SK-N-SH (cell line): ENCODE data around the gene WDR75. TPM values are rescaled to one million over a fixed set of nuclear protein-coding genes. Genes with fewer than 3 reads are reported as not detected.

ENCODE experiments used
- CTCF ChIA-PET: fragments of 300-600, 350-600 bp; formaldehyde crosslinking; extraction: SDS; loops from one replicate; lab custom pipeline; 2021; lab: Yijun Ruan, JAX
- POLR2A ChIA-PET: fragments of 350-600 bp; sonication (Branson Sonifier 250); formaldehyde crosslinking; extraction: SDS; loops from one replicate; lab custom pipeline; 2020; ENCODE audit warnings: antibody characterized with exemption, inconsistent platforms; lab: Yijun Ruan, JAX
- DNase-seq: peaks from one replicate; pipeline ENCODE4 v3.0.0; 2012
- H2AFZ ChIP-seq: fragments of 200-600 bp; sonication (generic); 2 replicates; pipeline ENCODE4 v1.8.1; 2016; ENCODE audit warnings: antibody characterized with exemption, mild to moderate bottlenecking, low read depth
- H3F3A ChIP-seq: fragments of 200-600 bp; sonication (generic); replicated peaks from 2 replicates; pipeline ENCODE3; 2016; ENCODE audit warnings: antibody characterized with exemption, mild to moderate bottlenecking; ENCODE audit not compliant: insufficient read depth
- H3K27ac ChIP-seq, 2 experiments: fragments of 200-500 bp in 1 of 2; fragments of 200-600 bp in 1 of 2; sonication (Bioruptor generic) in 1 of 2; sonication (generic), shearing (Covaris generic) in 1 of 2; 2 replicates each; pipeline versions ENCODE4 v1.5.1 to v1.6.1; 2014 to 2016; ENCODE audit warnings: low read depth in 2 of 2, inconsistent platforms in 1 of 2, low read length in 1 of 2, mild to moderate bottlenecking in 1 of 2, mixed read lengths in 1 of 2
- H3K27me3 ChIP-seq: fragments of 200-600 bp; sonication (generic), shearing (Covaris generic); 2 replicates; pipeline ENCODE4 v1.6.1; 2016; ENCODE audit warnings: mixed run types; ENCODE audit not compliant: insufficient read depth
- H3K36me3 ChIP-seq, 2 experiments: fragments of 200-500 bp in 1 of 2; fragments of 200-600 bp in 1 of 2; sonication (Bioruptor generic) in 1 of 2; sonication (generic) in 1 of 2; replicated peaks in 1 of 2; 2 replicates each; pipeline versions ENCODE3 to v1.5.1; 2014 to 2016; ENCODE audit warnings: low read length in 1 of 2, mild to moderate bottlenecking in 1 of 2; ENCODE audit not compliant: insufficient read depth in 2 of 2, control insufficient read depth in 1 of 2
- H3K4me1 ChIP-seq, 2 experiments: fragments of 200-500 bp in 1 of 2; fragments of 200-600 bp in 1 of 2; sonication (Bioruptor generic) in 1 of 2; sonication (generic), shearing (Covaris generic) in 1 of 2; 2 replicates each; pipeline versions ENCODE4 v1.5.1 to v1.6.1; 2014 to 2016; ENCODE audit warnings: low read depth in 1 of 2, low read length in 1 of 2, mixed run types in 1 of 2; ENCODE audit not compliant: insufficient read depth in 2 of 2, control insufficient read depth in 1 of 2
- H3K4me2 ChIP-seq: fragments of 200-600 bp; sonication (generic), shearing (Covaris generic); 2 replicates; pipeline ENCODE4 v1.6.1; 2017; ENCODE audit warnings: mixed run types
- H3K4me3 ChIP-seq, 2 experiments: fragments of 200-500 bp in 1 of 2; fragments of 200-600 bp in 1 of 2; sonication (Bioruptor generic) in 1 of 2; sonication (generic), shearing (Covaris generic) in 1 of 2; 2 replicates each; pipeline versions ENCODE4 v1.5.1 to v1.8.1; 2014 to 2016; ENCODE audit warnings: low read depth in 2 of 2, inconsistent platforms in 1 of 2, low read length in 1 of 2, mild to moderate bottlenecking in 1 of 2, mixed read lengths in 1 of 2, moderate library complexity in 1 of 2
- H3K79me2 ChIP-seq: fragments of 200-600 bp; sonication (generic); 2 replicates; pipeline ENCODE4 v1.8.1; 2017; ENCODE audit warnings: mild to moderate bottlenecking; ENCODE audit not compliant: insufficient read depth
- H3K9ac ChIP-seq: fragments of 200-600 bp; sonication (generic); 2 replicates; pipeline ENCODE4 v1.6.1; 2017; ENCODE audit warnings: mixed run types
- H3K9me2 ChIP-seq: fragments of 200-600 bp; sonication (generic); 2 replicates; pipeline ENCODE4 v1.6.1; 2017; ENCODE audit warnings: mixed run types
- H3K9me3 ChIP-seq: fragments of 200-600 bp; sonication (generic); 2 replicates; pipeline ENCODE4 v1.6.1; 2017; ENCODE audit warnings: mixed run types, mild to moderate bottlenecking, moderate library complexity
- H4K20me1 ChIP-seq: fragments of 200-600 bp; sonication (generic); 2 replicates; pipeline ENCODE4 v1.6.1; 2017; ENCODE audit warnings: mild to moderate bottlenecking, mixed run types; ENCODE audit not compliant: insufficient read depth
- CHD2 ChIP-seq: fragments of 150-350 bp; IDR thresholded peaks from 2 replicates; pipeline ENCODE4 v1.6.1; 2018; ENCODE audit warnings: low read length; ENCODE audit not compliant: partially characterized antibody
- ELF1 ChIP-seq: IDR thresholded peaks from 2 replicates; pipeline ENCODE4 v1.4.0; 2012
- EZH2phosphoT487 ChIP-seq: fragments of 200-600 bp; sonication (generic); IDR thresholded peaks from 2 replicates; pipeline ENCODE4 v1.6.1; 2017; ENCODE audit warnings: low read depth, mixed run types, mild to moderate bottlenecking, antibody characterized with exemption, moderate library complexity, borderline replicate concordance
- FOXM1 ChIP-seq: IDR thresholded peaks from 2 replicates; pipeline ENCODE4 v1.4.0; 2012; ENCODE audit warnings: low read depth, mild to moderate bottlenecking
- GABPA ChIP-seq: IDR thresholded peaks from 2 replicates; pipeline ENCODE4 v1.4.0; 2012; ENCODE audit warnings: low read depth, mild to moderate bottlenecking
- GATA2 ChIP-seq: sonication (generic); formaldehyde crosslinking; IDR thresholded peaks from 2 replicates; pipeline ENCODE4 v1.5.0; 2020; ENCODE audit warnings: mild to moderate bottlenecking, missing genetic modification reagents
- JUND ChIP-seq: IDR thresholded peaks from 2 replicates; pipeline ENCODE4 v1.4.0; 2012
- POLR2AphosphoS5 ChIP-seq: IDR thresholded peaks from 2 replicates; pipeline ENCODE4 v1.6.1; 2012; ENCODE audit warnings: low read depth, low read length
- TCF12 ChIP-seq: IDR thresholded peaks from 2 replicates; pipeline ENCODE4 v1.4.0; 2012
- TEAD4 ChIP-seq: IDR thresholded peaks from 2 replicates; pipeline ENCODE4 v1.4.0; 2012; ENCODE audit warnings: mild to moderate bottlenecking, borderline replicate concordance; ENCODE audit not compliant: insufficient read depth
- WGBS: methylation state at CpG from one replicate; pipeline ENCODE4 v1.1.6; 2017; ENCODE audit warnings: low lambda C conversion rate; 5-methylcytosine and 5-hydroxymethylcytosine counted together
- polyA plus RNA-seq, 3 experiments: library from polyadenylated mRNA; depleted of rRNA; stranded (reverse); fragments of >200 nt; gene quantifications; 2 replicates each; pipeline ENCODE4 v1.2.3, GENCODE V29; 2012
- TF ChIP-seq, protein P1 (sequence below): IDR thresholded peaks from 2 replicates; pipeline ENCODE4; 2012

WDR75 gene
- polyA plus RNA-seq, 1 of the 3 experiments (the other 2 are of a cell fraction), result 25.6 TPM

DNA sequence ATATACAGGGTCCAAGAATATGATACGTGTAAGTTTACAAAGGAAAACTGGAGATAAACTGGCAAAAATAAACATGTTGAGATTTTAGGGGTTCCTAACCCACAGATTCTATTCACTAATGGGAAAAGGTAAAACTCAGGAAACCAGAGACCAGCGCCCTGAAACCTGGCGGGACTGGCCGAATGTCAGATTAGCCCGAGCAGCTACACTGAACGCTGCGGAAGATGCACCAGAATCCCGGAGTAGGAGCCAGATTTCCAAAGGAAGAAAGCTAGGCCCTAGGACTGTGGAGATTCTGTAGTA lies 679 bp upstream of the WDR75 start:
- H3K4me2 ChIP-seq, result peak overlapping the region; percentile 79
- no peaks in the 10 kb centered on the region for H3K27me3 ChIP-seq
- peak overlapping the region; percentile 95 for H3K9ac ChIP-seq
- peak overlapping the region; percentile 83 for H2AFZ ChIP-seq
- WGBS, result 0% methylated on average over 8 of the region's 8 CpGs
- peaks cover 7 to 12% of the 10 kb centered on the region in 2 experiments; a peak in 3 of 4 replicates for H3K4me1 ChIP-seq
- no peaks in the 10 kb centered on the region for H3F3A ChIP-seq
- H3K27ac ChIP-seq, result peak overlapping the region; percentile 87 to 96
- peaks cover 6 to 16% of the 10 kb centered on the region in 2 experiments for H3K36me3 ChIP-seq
- no peaks in the 10 kb centered on the region; the same call in 1 of the 2 replicates for H4K20me1 ChIP-seq
- TF ChIP-seq, protein P1, sequence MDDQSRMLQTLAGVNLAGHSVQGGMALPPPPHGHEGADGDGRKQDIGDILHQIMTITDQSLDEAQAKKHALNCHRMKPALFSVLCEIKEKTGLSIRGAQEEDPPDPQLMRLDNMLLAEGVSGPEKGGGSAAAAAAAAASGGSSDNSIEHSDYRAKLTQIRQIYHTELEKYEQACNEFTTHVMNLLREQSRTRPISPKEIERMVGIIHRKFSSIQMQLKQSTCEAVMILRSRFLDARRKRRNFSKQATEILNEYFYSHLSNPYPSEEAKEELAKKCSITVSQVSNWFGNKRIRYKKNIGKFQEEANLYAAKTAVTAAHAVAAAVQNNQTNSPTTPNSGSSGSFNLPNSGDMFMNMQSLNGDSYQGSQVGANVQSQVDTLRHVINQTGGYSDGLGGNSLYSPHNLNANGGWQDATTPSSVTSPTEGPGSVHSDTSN, result no peak
- TF ChIP-seq GABPA (no peak; the same call in 1 of the 2 replicates), FOXM1 (no peak), TEAD4 (no peak), GATA2 (CRISPR knock-in tag) (no peak)
- H3K9me2 ChIP-seq, result no peaks in the 10 kb centered on the region
- peak overlapping the region; percentile 78 to 87 for H3K4me3 ChIP-seq
- DNase-seq, result no peak
- no peaks in the 10 kb centered on the region for H3K9me3 ChIP-seq
- POLR2A ChIA-PET, result interaction anchor here (1.2 to 2.2 kb wide), 2 partner anchors 140 to 322 kb away, joined by 4 to 9 read pairs; partner anchors contain the start of genes OSGEPL1 and SLC40A1
- CTCF ChIA-PET, result interaction anchor here (1.0 kb wide), 1 partner anchor 10 kb away, joined by 5 read pairs; no protein-coding TSS in a partner anchor
- H3K79me2 ChIP-seq, result peaks cover 51% of the 10 kb centered on the region

GRCh38 chr2:189441709-189442074 lies 418 bp downstream of the WDR75 start:
- Histone ChIP-seq H3K36me3 (peaks cover 15 to 21% of the 10 kb centered on the region in 2 experiments), H3K9ac (peak overlapping the region; percentile 95), H4K20me1 (no peaks in the 10 kb centered on the region; the same call in 1 of the 2 replicates), H3K9me3 (no peaks in the 10 kb centered on the region), H3K27me3 (no peaks in the 10 kb centered on the region), H3K4me2 (peak overlapping the region; percentile 79), H3K9me2 (no peaks in the 10 kb centered on the region), H3K27ac (peak overlapping the region; percentile 87 to 96), H3K4me3 (peak overlapping the region; percentile 78 to 87), H3F3A (no peaks in the 10 kb centered on the region), H2AFZ (peak overlapping the region; percentile 83), H3K79me2 (peaks cover 62% of the 10 kb centered on the region), H3K4me1 (peaks cover 7 to 12% of the 10 kb centered on the region in 2 experiments; a peak in 3 of 4 replicates)
- POLR2A ChIA-PET, result interaction anchor here (2.2 kb wide), 1 partner anchor 139 kb away, joined by 9 read pairs; the partner anchor contains the start of gene SLC40A1
- 0 out of 2 replicates have a peak, but pooled peaks have one; percentile 32 for TF ChIP-seq GATA2 (CRISPR knock-in tag)
- no peak for TF ChIP-seq ELF1
- TF ChIP-seq TCF12, result no peak
- no peak for TF ChIP-seq JUND
- TF ChIP-seq POLR2AphosphoS5, result no peak
- 3% methylated on average over 6 of the region's 12 CpGs for WGBS
- no peak for DNase-seq
- CTCF ChIA-PET, result no interaction called here

- H3K4me3 ChIP-seq, result peak overlapping the region; percentile 78 to 87; a peak in 2 of 4 replicates
- H3K36me3 ChIP-seq, result peaks cover 20 to 25% of the 10 kb centered on the region in 2 experiments
- H3K9ac ChIP-seq, result no peak overlapping the region
- peaks cover 7 to 12% of the 10 kb centered on the region in 2 experiments; a peak in 3 of 4 replicates for H3K4me1 ChIP-seq
- peaks cover 69% of the 10 kb centered on the region for H3K79me2 ChIP-seq
- no peaks in the 10 kb centered on the region for H3K27me3 ChIP-seq
- POLR2A ChIA-PET, result interaction anchor here (2.2 kb wide), 1 partner anchor 138 kb away, joined by 9 read pairs; the partner anchor contains the start of gene SLC40A1
- H2AFZ ChIP-seq, result no peak overlapping the region
- TF ChIP-seq CHD2 (no peak), EZH2phosphoT487 (no peak)
- TF ChIP-seq, all 33 proteins: peak for 0
- H4K20me1 ChIP-seq, result no peaks in the 10 kb centered on the region; the same call in 1 of the 2 replicates
- H3K9me3 ChIP-seq, result no peaks in the 10 kb centered on the region
- no peaks in the 10 kb centered on the region for H3F3A ChIP-seq
- H3K9me2 ChIP-seq, result no peaks in the 10 kb centered on the region
- CTCF ChIA-PET, result no interaction called here
- H3K27ac ChIP-seq, result no peak overlapping the region
- no peak for DNase-seq
- H3K4me2 ChIP-seq, result peak overlapping the region; percentile 79
- 90% methylated on average over 10 of the region's 10 CpGs for WGBS
Measured at GRCh38 chr2:189442468-189442867, 1.2 kb downstream of the WDR75 start.
